ENCODE data around the gene MAPK12.

The MAPK12 gene

GRCh38 chr22:50274771-50275170, 13.3 kb upstream of the MAPK12 start:
- TF ChIP-seq, protein P1, sequence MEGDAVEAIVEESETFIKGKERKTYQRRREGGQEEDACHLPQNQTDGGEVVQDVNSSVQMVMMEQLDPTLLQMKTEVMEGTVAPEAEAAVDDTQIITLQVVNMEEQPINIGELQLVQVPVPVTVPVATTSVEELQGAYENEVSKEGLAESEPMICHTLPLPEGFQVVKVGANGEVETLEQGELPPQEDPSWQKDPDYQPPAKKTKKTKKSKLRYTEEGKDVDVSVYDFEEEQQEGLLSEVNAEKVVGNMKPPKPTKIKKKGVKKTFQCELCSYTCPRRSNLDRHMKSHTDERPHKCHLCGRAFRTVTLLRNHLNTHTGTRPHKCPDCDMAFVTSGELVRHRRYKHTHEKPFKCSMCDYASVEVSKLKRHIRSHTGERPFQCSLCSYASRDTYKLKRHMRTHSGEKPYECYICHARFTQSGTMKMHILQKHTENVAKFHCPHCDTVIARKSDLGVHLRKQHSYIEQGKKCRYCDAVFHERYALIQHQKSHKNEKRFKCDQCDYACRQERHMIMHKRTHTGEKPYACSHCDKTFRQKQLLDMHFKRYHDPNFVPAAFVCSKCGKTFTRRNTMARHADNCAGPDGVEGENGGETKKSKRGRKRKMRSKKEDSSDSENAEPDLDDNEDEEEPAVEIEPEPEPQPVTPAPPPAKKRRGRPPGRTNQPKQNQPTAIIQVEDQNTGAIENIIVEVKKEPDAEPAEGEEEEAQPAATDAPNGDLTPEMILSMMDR (IDR thresholded peaks at IDR 0.05) = no peak
- TF ChIP-seq ZFX (IDR thresholded peaks at IDR 0.05; ENCODE audit: borderline replicate concordance) = no peak
- H3K27ac ChIP-seq = peak overlapping the region; percentile 42

DNA sequence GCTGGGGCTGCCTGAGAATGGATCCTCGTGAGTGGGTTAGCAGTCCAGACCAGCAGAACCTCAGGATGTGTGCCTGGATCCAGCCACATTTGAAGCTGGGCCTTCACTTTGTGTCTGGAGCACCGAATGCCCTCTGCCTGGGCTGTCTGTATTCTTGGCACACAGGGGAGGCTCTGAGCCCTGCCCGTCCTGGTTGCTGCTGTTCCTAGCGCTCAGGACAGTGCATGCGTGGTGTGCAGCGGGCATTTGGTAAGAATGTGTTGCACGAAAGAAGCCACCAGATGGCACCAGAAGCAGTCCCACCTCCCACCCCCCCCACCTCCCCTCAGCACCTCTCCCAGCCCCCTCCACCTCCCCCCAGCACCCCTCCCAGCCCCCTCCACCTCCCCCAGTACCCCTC, 12.8 kb upstream of the MAPK12 start:
- peak overlapping the region; percentile 97 for H3K27ac ChIP-seq
- TF ChIP-seq, protein P1 (IDR thresholded peaks at IDR 0.05) = no peak
- TF ChIP-seq ZFX (IDR thresholded peaks at IDR 0.05; ENCODE audit: borderline replicate concordance) = no peak

DNA sequence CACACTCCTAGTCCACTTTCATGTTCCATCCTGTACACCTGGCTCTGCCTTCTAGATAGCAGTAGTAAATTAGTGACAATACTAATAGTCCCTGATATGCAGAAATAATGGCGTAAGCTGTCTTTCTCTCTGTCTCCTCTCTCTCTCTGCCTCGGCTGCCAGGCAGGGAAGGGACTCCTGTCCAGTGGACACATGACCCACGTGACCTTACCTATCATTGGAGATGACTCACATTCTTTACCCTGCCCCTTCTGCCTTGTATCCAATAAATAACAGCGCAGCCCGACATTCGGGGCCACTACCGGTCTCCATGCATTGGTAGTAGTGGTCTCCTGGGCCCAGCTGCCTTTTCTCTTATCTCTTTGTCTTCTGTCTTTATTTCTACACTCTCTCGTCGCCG, 12.3 kb upstream of the MAPK12 start:
- peak overlapping the region; percentile 97 for H3K27ac ChIP-seq

DNA sequence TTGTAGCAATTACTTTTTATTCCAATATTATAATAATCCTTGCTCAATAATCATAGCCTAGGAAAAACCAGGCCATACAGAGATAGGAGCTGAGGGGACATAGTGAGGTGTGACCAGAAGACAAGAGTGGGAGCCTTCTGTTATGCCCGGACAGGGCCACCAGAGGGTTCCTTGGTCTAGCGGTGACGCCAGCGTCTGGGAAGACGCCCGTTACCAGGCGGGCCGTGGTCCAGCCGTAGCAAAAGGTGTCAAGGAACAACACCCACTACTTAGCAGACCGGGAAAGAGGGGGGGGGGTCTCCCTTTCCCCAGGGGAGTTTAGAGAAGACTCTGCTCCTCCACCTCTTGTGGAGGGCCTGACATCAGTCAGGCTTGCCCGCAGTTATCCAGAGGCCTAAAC, 11.9 kb upstream of the MAPK12 start:
- H3K27ac ChIP-seq = peak overlapping the region; percentile 97

GRCh38 chr22:50272044-50272802, 10.7 kb upstream of the MAPK12 start:
- peak overlapping the region; percentile 97 for H3K27ac ChIP-seq
- TF ChIP-seq ZFX (IDR thresholded peaks at IDR 0.05; ENCODE audit: borderline replicate concordance) = no peak

- peak overlapping the region; percentile 97 for H3K27ac ChIP-seq
These were observed 10.1 kb upstream of the MAPK12 start for GRCh38 chr22:50271519-50271970.

DNA sequence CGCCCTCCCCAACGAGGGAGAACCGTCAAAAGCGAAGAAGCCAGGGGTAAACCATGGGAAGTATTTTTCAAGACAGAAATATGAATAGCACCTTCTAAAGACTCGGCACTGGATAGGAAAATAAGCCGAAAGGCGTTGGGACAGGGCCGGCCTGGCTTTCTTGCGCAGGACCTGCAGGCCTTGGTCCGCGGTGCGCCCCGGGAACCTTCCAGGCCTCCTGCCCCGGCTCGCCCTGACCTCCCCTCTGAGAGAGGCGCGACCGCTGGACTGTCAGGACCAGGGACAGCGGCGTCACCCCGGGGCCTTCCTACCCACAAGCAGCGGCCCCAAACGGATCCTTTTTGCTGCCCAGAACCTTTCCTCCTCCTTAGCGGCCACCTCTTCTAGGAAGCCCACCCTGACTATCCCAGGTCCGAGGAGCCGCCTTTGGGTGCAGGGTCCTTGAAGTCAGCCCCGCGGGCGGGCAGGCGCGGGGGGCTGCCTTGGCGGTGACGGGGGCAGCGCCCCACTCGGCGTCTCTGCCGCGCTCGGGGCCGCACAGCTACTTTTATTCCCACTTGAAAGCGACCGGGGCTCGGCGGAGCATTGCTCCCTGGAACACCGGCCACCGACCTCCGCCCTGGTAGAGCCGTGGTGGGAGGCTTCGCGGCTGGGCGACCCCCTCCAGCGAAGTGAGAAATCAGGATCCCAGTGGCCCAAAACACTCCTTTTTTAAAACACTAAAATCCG, 9.3 kb upstream of the MAPK12 start:
- TF ChIP-seq ZFX (IDR thresholded peaks at IDR 0.05; ENCODE audit: borderline replicate concordance) = no peak
- TF ChIP-seq, protein P1 (IDR thresholded peaks at IDR 0.05) = no peak
- peak overlapping the region; percentile 97 for H3K27ac ChIP-seq

More at GRCh38 chr22:50271519-50271970, 10.1 kb upstream of the MAPK12 start:
- no peak for TF ChIP-seq ZFX (IDR thresholded peaks at IDR 0.05; ENCODE audit: borderline replicate concordance)
- TF ChIP-seq, protein P1 (IDR thresholded peaks at IDR 0.05) = peak; percentile 28

DNA sequence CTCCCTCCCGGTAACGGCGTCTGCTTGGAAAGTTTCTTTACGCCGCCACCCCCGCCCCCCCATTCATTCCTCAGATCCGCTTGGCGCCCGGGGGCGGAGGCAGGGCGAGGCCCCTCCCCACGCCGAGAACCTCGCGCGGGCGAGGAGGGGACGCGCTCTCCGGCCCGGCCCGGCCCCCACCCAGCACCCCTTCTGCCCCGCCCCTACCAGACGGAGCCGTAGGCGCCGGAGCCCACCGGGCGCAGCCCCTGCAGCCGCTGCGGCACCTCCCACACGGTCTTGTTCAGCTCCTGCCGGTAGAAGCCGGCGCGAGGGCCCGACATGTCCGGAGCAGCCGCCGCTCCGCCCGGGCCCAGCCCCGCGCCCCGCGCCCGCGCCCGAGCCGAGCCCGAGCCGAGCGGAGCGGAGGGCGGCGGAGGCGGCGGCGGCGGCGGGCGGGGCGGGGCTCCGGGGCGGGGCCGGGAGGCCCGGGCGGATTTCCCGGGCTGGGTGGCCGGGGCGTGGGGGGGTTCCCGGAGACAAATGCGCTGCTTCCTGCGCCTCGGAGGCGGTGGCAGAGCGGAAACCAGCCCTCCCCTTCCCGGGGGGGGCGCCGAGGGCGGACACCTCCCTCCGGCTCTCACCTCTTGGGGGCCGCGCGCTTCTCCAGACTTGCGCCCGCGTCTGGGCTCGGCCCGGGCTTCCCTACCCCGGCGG, 8.6 kb upstream of the MAPK12 start, which contains the start of gene MAPK11:
TSS of gene MAPK11 (minus strand) at position 411 of the 696 bp plus-strand sequence. CDS start at position 323, 88 bp downstream.
- H3K27ac ChIP-seq = peak within 1 kb of the TSS; percentile 97
- TF ChIP-seq, protein P1 (IDR thresholded peaks at IDR 0.05) = no peak
- no peak for TF ChIP-seq ZFX (IDR thresholded peaks at IDR 0.05; ENCODE audit: borderline replicate concordance)

Measured in 22Rv1 (cell line).